Uterus (tissue), 2 donors: Measurements from ENCODE around the gene ZGPAT.

ENCODE experiments used
- POLR2A ChIP-seq, 2 donors: fragments of 450-650 bp; IDR thresholded peaks; one replicate each; pipeline ENCODE4 v1.6.1; 2016; ENCODE audit warnings: antibody characterized with exemption in 2 of 2, mild to moderate bottlenecking in 1 of 2, moderate library complexity in 1 of 2
- TF ChIP-seq, protein P1 (sequence below), 4 experiments: fragments of 200-600 bp in 2 of 4; fragments of 450-650 bp in 2 of 4; sonication (generic) in 2 of 4; IDR thresholded peaks; one replicate each; pipeline ENCODE4 v1.5.1; 2016 to 2019; ENCODE audit warnings: antibody characterized with exemption in 4 of 4, mild to moderate bottlenecking in 2 of 4, moderate library complexity in 1 of 4

DNA sequence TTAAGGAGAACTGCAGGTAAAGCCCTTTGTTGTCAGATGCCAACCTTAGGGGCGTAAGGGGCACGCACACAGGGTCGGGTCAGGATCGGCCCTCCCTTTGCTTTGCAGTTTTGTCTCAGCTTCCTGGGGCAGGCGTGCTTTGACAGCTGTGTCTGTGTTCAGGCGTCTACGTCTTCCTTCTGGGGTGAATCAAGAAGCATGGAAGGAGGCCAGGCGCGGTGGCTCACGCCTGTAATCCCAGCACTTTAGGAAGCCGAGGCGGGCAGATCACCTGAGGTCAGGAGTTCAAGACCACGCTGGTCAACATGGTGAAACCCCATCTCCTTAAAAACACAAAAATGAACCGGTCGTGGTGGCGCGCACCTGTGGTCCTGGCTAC lies 1.3 kb downstream of the ZGPAT start:
- no peak for TF ChIP-seq POLR2A (IDR thresholded peaks at IDR 0.05)
- TF ChIP-seq, protein P1, sequence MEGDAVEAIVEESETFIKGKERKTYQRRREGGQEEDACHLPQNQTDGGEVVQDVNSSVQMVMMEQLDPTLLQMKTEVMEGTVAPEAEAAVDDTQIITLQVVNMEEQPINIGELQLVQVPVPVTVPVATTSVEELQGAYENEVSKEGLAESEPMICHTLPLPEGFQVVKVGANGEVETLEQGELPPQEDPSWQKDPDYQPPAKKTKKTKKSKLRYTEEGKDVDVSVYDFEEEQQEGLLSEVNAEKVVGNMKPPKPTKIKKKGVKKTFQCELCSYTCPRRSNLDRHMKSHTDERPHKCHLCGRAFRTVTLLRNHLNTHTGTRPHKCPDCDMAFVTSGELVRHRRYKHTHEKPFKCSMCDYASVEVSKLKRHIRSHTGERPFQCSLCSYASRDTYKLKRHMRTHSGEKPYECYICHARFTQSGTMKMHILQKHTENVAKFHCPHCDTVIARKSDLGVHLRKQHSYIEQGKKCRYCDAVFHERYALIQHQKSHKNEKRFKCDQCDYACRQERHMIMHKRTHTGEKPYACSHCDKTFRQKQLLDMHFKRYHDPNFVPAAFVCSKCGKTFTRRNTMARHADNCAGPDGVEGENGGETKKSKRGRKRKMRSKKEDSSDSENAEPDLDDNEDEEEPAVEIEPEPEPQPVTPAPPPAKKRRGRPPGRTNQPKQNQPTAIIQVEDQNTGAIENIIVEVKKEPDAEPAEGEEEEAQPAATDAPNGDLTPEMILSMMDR (IDR thresholded peaks at IDR 0.05), result no peak
